GM19455 (cell line): ENCODE measurements around the gene ARMC2.

ENCODE experiments used
- ATAC-seq: cut with Tn5 transposase; IDR thresholded peaks from one replicate; pipeline ENCODE4 v1.9.1; 2021; ENCODE audit not compliant: unreplicated experiment

Gene ARMC2

GRCh38 chr6:108982154-108983113 lies 134.2 kb downstream of the ARMC2 start:
- ATAC-seq, result no peak

DNA sequence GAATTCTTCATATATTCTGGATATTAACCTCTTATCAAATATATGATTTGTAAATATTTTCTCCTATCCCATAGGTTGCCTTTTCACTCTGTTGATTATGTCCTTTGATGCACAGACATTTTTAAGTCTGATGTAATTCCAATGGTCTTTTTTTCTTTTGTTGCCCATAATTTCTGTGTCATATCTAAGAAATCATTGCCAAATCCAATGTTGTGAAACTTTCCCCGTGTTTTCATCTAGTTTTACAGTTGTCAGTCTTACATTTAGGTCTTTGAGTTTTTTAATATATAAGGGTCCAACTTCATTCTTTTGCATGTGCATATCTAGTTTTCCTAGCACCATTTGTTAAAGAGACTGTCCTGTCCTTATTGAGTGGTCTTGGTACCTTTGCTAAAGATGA lies 134.9 kb downstream of the ARMC2 start:
- no peak for ATAC-seq

DNA sequence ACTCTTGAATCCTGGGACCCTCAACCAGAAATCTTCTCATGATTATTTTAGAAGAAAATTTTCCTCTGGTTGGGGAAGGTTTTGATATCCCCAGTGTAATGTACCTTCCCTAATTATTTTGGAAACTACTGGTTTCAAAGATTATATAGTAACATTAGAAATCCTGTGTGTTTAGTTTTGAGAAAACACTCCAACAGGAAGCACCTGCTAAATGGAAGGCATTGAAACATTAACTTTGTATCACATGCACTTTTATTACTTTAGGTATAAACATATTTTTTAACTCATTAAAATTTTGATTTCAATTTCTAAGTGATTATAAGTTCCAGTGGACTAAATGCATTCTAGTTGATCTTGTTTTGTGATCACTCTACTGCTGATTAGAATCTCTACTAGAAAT lies 137.1 kb downstream of the ARMC2 start:
- no peak for ATAC-seq

DNA sequence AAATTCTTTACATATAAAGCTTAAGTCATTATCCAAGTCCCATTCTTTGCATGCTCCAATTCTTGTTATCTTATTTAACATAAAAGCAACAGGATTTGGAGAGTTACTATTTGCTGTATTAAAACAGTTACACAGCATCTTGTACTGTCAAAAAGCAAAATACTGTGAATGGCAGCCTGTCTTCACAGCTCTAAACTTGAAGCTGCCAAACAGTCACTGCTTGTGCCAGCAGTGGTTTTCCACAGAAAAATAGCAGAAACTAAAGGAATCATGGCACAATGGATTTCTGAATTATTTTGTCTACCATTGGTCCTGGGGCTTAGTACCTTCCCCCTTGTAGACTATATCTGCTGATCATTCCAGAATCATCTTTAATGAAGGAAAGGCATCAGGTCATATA lies 138.9 kb downstream of the ARMC2 start:
- ATAC-seq, result no peak

DNA sequence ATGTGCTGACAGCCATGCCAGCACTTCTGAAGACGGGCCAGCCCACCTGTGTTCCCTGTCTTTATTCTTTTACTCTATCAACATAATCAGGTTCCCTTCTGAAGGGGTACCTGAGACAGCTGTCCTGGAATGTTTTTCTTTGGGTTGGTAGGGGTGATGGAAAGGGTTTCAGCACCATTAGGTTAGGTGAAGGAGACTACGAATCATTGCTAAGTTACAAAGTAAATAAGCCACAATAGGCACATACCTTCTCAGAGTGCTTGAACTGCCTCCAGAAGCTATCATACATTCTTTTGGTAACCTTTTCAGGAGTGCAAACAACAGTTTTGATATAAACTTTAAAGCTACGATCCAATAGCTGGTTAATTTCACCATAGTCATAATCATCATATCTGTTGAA lies 140.1 kb downstream of the ARMC2 start:
- ATAC-seq, result no peak

GRCh38 chr6:108988765-108989164 lies 140.5 kb downstream of the ARMC2 start:
- ATAC-seq, result no peak

DNA sequence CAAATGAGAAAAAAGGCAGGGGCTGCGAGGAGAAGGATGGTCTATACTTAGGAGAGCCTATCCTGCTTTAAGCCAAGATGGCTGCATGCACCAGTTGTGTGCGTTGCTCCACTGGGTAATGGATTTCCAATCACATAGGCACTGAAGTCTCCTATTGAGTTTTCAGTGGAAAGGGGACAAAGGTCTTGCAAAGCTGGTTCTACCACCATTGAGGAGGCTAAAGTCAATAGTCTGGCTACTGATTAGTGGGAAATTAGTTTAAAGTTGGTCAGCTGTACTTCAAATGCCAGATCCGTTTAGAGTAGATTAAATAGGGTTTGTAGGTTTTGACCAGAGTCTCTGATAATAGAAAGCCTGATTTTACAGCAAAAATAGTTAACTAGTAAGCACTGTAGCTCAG lies 141.5 kb downstream of the ARMC2 start:
- ATAC-seq, result no peak

DNA sequence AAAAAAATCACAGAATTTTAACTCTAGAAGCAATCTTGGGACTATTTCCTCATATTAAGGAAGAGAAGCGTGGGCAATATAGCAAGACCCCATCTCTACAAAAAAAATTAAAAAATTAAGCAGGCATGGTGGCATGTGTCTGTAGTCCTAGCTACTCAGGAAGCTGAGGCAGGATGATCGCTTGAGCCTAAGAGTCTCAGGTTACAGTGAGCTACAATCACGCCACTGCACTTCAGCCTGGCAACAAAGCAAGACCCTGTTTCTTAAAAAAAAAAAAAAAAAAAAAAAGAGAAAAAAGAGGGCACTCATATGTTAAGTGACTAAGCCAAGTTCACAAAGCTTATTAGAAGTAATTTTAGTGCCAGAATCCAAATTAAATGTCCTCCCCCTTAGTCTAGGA lies 145.7 kb downstream of the ARMC2 start:
- ATAC-seq, result no peak

- no peak for ATAC-seq
Observed at GRCh38 chr6:108995296-108995695, 147.1 kb downstream of the ARMC2 start.

- ATAC-seq, result no peak
Observed at GRCh38 chr6:108996208-108996607, 148.0 kb downstream of the ARMC2 start.

GRCh38 chr6:108998485-108998884 lies 150.3 kb downstream of the ARMC2 start:
- no peak for ATAC-seq

DNA sequence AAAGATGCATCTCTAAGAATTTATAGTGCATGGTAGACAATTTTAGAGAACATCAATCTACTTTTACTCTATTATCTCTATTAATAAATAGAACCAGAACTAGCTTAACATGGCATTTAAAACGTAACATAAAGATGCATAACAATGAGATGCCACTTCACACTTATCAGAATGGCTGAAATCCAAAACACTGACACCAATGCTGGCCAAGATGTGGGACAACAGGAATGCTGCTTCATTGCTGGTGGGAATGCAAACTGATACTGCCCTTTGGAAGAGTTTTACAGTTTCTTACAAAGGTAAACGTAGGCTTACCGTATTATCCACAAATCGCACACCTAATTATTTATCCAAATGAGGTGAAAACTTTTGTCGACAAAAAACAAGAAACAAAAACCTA lies 151.2 kb downstream of the ARMC2 start:
- no peak for ATAC-seq

- ATAC-seq, result no peak
Observed at GRCh38 chr6:109000289-109000688, 152.1 kb downstream of the ARMC2 start.

DNA sequence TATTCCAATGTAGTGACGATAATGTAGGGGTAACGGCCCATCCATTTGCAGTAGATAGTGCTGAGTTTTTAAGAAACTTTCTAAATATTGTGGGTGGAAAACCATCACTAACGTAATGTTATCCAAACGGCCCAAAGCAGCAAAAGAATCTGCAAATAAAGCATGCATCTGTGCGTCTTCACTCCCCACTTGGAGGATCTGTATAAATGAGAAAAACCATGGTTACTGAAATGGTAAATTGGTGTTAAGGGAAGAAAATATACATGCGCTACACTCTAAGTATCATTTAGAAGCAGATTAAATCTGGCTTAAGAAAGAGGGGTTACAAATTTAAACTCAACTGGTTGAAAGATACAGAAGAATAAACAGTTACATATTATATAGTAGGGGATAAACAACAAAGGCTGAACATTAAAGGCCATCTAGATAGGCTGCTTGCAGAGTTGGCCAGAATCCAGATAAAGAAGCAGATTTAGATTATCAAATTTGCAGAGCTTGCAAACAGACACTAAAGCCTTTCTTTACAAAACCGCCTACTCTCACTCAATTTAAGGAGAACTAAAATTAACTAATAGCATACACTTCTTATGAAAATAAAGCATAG lies 153.2 kb downstream of the ARMC2 start:
- no peak for ATAC-seq

GRCh38 chr6:109002051-109002697 lies 154.0 kb downstream of the ARMC2 start:
- no peak for ATAC-seq

- no peak for ATAC-seq
Observed at GRCh38 chr6:109002882-109003281, 154.7 kb downstream of the ARMC2 start.

DNA sequence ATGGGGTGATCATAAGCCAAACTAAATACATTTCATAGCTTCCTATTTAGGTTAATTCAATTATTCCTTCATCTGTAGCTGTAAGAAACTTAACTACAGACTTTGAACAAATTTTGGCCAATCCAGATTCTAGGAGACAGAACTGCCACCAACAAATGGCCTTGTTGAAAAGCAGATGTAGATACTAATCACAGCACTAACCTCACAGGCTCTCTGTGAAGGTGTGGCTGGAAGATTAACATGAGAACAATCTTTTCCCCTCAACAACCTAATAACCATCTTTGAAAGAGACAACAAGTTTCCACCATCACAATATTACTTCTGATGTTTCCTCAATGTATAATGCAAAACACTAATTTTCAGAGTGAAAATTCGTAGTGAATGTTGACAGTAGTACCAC lies 158.6 kb downstream of the ARMC2 start:
- ATAC-seq, result no peak

- ATAC-seq, result no peak
Observed at GRCh38 chr6:109007521-109007920, 159.3 kb downstream of the ARMC2 start.

- no peak for ATAC-seq
Observed at GRCh38 chr6:109008054-109008453, 159.8 kb downstream of the ARMC2 start.

DNA sequence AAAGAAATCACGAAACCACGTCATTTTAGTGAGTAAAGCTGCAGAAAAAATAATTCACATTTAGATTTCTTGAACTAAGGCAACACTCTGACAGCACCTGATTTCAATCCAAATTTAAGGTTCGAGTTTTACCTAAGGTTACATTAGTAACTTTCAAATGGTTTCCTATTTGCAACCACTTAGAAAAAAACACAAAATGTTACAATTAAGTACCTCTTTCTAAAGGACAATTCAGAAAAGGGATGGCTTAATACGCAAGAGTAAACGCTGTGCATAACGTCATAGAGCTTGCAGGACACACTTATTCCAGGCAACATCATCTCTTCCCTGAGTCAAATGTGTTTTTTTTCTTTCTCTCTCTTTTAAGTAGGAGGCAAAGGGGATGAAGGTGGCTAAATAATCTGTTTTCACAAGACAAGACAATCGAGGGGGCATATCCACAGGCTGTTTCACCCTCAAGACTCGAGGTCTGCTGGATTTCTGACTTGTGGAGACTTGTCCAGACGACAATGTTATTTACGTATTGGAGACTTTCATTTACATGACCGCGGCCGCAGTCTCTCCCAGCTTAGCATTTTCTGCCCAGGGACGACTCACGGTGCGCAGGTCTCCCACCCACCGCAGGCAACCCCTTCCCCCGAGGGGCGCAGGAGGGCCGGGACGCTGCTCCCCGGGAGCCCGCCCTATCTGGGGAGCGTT lies 160.5 kb downstream of the ARMC2 start:
- ATAC-seq, result no peak

GRCh38 chr6:109009236-109009961 lies 161.2 kb downstream of the ARMC2 start:
- ATAC-seq, result peak; percentile 93
